OCI-LY7 (cell line): ENCODE data around the gene BBS9. TPM values are rescaled to one million over a fixed set of nuclear protein-coding genes. Genes with fewer than 3 reads are reported as not detected.

Source experiments
- BruUV-seq: library from RNA; stranded (reverse); fragments of 400-500 nt; replicated peaks from 2 replicates; lab custom pipeline; 2021; lab: Mats Ljungman, UMichigan
- CTCF ChIA-PET: fragments of 300-600 bp; sonication (Branson Sonifier 250); formaldehyde crosslinking; loops from one replicate; lab custom pipeline; 2022; ENCODE audit warnings: antibody characterized with exemption; ENCODE audit not compliant: unreplicated experiment; lab: Charles Lee
- POLR2A ChIA-PET: fragments of 300-600 bp; sonication (Branson Sonifier 250); formaldehyde crosslinking; loops from one replicate; lab custom pipeline; 2022; ENCODE audit warnings: antibody characterized with exemption; lab: Charles Lee
- DNase-seq: peaks from one replicate; pipeline ENCODE4 v3.0.0-alpha.2; 2015; ENCODE audit warnings: low spot score
- H2AFZ ChIP-seq: fragments of 200-600 bp; sonication (generic), shearing (Covaris generic); 2 replicates; pipeline ENCODE4 v1.6.1; 2014; ENCODE audit warnings: mild to moderate bottlenecking, antibody characterized with exemption, low read length, moderate library complexity
- H3K27ac ChIP-seq: fragments of 200-600 bp; sonication (generic); 2 replicates; pipeline ENCODE4 v1.5.1; 2014; ENCODE audit warnings: mixed run types, low read depth, mild to moderate bottlenecking, moderate library complexity, low read length, inconsistent platforms; ENCODE audit not compliant: poor library complexity, severe bottlenecking
- H3K36me3 ChIP-seq: fragments of 200-600 bp; sonication (generic); 2 replicates; pipeline ENCODE4 v1.6.1; 2014; ENCODE audit warnings: mild to moderate bottlenecking, antibody characterized with exemption, low read length, moderate library complexity, mixed read lengths; ENCODE audit not compliant: insufficient read depth
- H3K4me1 ChIP-seq: fragments of 200-600 bp; sonication (generic); 2 replicates; pipeline ENCODE4 v1.5.1; 2014; ENCODE audit warnings: mild to moderate bottlenecking, low read length; ENCODE audit not compliant: insufficient read depth, poor library complexity, severe bottlenecking
- H3K4me2 ChIP-seq: fragments of 200-600 bp; sonication (generic); 2 replicates; pipeline ENCODE4 v1.6.1; 2014; ENCODE audit warnings: mild to moderate bottlenecking, low read length
- H3K4me3 ChIP-seq: fragments of 200-600 bp; sonication (generic); 2 replicates; pipeline ENCODE4 v1.5.1; 2014; ENCODE audit warnings: mild to moderate bottlenecking, low read depth, low read length; ENCODE audit not compliant: poor library complexity, severe bottlenecking
- H3K79me2 ChIP-seq: fragments of 200-600 bp; sonication (generic); 2 replicates; pipeline ENCODE4 v1.6.1; 2016; ENCODE audit warnings: low read depth, mild to moderate bottlenecking, low read length, moderate library complexity, mixed read lengths; ENCODE audit not compliant: insufficient read depth
- H3K9me2 ChIP-seq: fragments of 200-600 bp; sonication (generic); 2 replicates; pipeline ENCODE4 v1.6.1; 2016; ENCODE audit warnings: mild to moderate bottlenecking, low read length, mixed read lengths; ENCODE audit not compliant: insufficient read depth
- H3K9me3 ChIP-seq: fragments of 200-600 bp; sonication (generic); 2 replicates; pipeline ENCODE4 v1.6.1; 2014; ENCODE audit warnings: mild to moderate bottlenecking, mixed run types, low read length, mixed read lengths
- H4K20me1 ChIP-seq: fragments of 200-600 bp; sonication (generic); 2 replicates; pipeline ENCODE4 v1.6.1; 2014; ENCODE audit warnings: mild to moderate bottlenecking, antibody characterized with exemption, low read length, moderate library complexity, mixed read lengths; ENCODE audit not compliant: insufficient read depth
- EZH2phosphoT487 ChIP-seq: fragments of 200-600 bp; sonication (generic); IDR thresholded peaks from 2 replicates; pipeline ENCODE4 v1.6.1; 2018; ENCODE audit warnings: low read depth, borderline replicate concordance, mild to moderate bottlenecking, mixed run types, antibody characterized with exemption, low read length, moderate library complexity, mixed read lengths
- intact Hi-C: fragments of 100-400 bp; cut with micrococcal nuclease; formaldehyde crosslinking; loops from one replicate; pipeline ENCODE4 v1.10.0; 2022; ENCODE audit not compliant: unreplicated experiment
- total RNA-seq, 2 experiments: library from RNA; depleted of rRNA in 1 of 2; stranded (reverse); fragments of >200 nt in 1 of 2; shearing (Covaris generic) in 1 of 2; gene quantifications; 2 replicates each; pipeline ENCODE4 v1.2.3, GENCODE V29; 2014 to 2022
- TF ChIP-seq, protein P1 (sequence below): fragments of 200-600 bp; sonication (generic); conservative IDR thresholded peaks from 2 replicates; pipeline ENCODE4 v1.5.1; 2014; ENCODE audit warnings: mild to moderate bottlenecking, antibody characterized with exemption, low read length, moderate library complexity, mixed read lengths

The BBS9 gene
- total RNA-seq, 2 experiments from 2014 or later: 6.8 to 14.8 TPM

DNA sequence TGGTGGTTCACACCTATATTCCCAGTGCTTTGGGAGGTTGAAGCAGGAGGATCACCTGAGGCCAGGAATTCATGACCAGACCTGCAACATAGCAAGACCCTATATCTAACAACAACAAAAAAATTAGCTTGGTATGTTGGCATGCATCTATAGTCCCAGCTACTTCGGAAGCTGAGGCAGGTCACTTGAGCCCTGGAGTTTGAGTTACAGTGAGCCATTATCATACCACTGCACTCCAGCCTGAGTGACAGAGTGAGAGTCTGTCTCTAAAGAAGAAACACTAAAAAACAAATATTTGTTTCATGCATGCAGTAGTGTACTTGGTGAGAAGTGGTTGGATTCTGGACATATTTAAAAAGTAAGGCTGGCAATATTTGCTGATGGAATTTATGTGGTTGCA lies 198.1 kb downstream of the BBS9 start:
- intact Hi-C loops: no loop called here
- TF ChIP-seq, protein P1, sequence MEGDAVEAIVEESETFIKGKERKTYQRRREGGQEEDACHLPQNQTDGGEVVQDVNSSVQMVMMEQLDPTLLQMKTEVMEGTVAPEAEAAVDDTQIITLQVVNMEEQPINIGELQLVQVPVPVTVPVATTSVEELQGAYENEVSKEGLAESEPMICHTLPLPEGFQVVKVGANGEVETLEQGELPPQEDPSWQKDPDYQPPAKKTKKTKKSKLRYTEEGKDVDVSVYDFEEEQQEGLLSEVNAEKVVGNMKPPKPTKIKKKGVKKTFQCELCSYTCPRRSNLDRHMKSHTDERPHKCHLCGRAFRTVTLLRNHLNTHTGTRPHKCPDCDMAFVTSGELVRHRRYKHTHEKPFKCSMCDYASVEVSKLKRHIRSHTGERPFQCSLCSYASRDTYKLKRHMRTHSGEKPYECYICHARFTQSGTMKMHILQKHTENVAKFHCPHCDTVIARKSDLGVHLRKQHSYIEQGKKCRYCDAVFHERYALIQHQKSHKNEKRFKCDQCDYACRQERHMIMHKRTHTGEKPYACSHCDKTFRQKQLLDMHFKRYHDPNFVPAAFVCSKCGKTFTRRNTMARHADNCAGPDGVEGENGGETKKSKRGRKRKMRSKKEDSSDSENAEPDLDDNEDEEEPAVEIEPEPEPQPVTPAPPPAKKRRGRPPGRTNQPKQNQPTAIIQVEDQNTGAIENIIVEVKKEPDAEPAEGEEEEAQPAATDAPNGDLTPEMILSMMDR: no peak
- no peak for TF ChIP-seq EZH2phosphoT487
- H3K9me3 ChIP-seq: no peaks in the 10 kb centered on the region
- H3K4me3 ChIP-seq: no peak overlapping the region
- ChIA-PET POLR2A (no interaction called here), CTCF (no interaction called here)
- DNase-seq: no peak
- no peaks in the 10 kb centered on the region for H3K79me2 ChIP-seq
- no peaks in the 10 kb centered on the region for H3K4me1 ChIP-seq
- BruUV-seq: no TSS peak
- H3K36me3 ChIP-seq: no peaks in the 10 kb centered on the region
- no peak overlapping the region for H2AFZ ChIP-seq
- H3K4me2 ChIP-seq: no peak overlapping the region
- no peaks in the 10 kb centered on the region for H3K9me2 ChIP-seq
- H3K27ac ChIP-seq: no peak overlapping the region
- no peaks in the 10 kb centered on the region for H4K20me1 ChIP-seq

DNA sequence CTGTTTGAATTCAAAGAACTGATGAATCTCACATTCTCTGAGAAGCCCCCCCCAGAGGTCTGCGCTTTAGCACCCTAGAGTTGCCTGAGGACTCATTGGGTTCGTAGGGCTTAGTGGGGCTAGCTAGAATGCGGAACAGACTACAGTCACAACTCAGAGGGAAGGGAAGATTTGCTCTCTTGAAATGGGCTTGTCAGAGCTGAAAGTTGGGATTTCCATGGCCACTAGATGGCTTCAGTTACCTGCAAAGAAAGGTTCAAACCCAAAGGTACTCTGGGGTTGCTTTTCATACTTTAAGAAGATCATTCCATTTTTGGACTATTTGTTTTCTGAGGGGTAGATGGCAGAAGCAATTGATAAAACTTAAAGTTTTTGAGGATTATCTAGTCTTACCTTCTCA lies 205.0 kb downstream of the BBS9 start:
- H3K4me1 ChIP-seq: no peaks in the 10 kb centered on the region
- DNase-seq: peak; percentile 2
- no peaks in the 10 kb centered on the region for H3K9me3 ChIP-seq
- CTCF ChIA-PET: no interaction called here
- no peak overlapping the region for H2AFZ ChIP-seq
- no peaks in the 10 kb centered on the region for H4K20me1 ChIP-seq
- H3K9me2 ChIP-seq: no peaks in the 10 kb centered on the region
- no peak overlapping the region for H3K27ac ChIP-seq
- no peak overlapping the region for H3K4me3 ChIP-seq
- no TSS peak for BruUV-seq
- H3K79me2 ChIP-seq: no peaks in the 10 kb centered on the region
- H3K36me3 ChIP-seq: no peaks in the 10 kb centered on the region
- TF ChIP-seq, protein P1: peak; percentile 62
- no peak for TF ChIP-seq EZH2phosphoT487
- POLR2A ChIA-PET: no interaction called here
- intact Hi-C loops: loop anchor here (5.0 kb wide), 1 partner anchor 147 kb away; no protein-coding TSS in a partner anchor
- no peak overlapping the region for H3K4me2 ChIP-seq

DNA sequence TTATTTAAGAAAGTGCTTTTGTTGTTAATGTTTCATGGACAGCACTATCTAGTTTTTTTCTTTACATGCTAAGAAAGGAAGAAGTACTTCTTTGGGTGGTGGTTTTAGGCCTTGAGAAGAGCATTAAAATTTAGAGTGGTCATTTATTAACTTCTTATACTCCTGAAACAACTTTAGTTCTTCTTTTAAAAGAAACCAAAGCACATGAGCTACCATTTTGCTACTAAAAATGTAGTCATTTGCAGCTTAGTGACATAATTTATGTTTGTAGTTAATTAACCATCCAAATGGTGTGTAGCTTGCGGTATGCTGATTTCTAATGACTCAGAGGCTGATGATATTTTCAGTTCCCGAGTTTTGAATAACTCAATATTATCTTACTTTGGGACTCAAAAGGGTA lies 207.5 kb downstream of the BBS9 start:
- Histone ChIP-seq H3K36me3 (no peaks in the 10 kb centered on the region), H3K4me1 (no peaks in the 10 kb centered on the region), H2AFZ (no peak overlapping the region), H3K4me3 (no peak overlapping the region), H3K9me2 (no peaks in the 10 kb centered on the region), H3K4me2 (no peak overlapping the region), H3K79me2 (no peaks in the 10 kb centered on the region), H4K20me1 (no peaks in the 10 kb centered on the region), H3K9me3 (no peaks in the 10 kb centered on the region), H3K27ac (no peak overlapping the region)
- BruUV-seq: no TSS peak
- intact Hi-C loops: no loop called here
- CTCF ChIA-PET: no interaction called here
- no peak for DNase-seq
- POLR2A ChIA-PET: no interaction called here
- TF ChIP-seq, protein P1: no peak
- no peak for TF ChIP-seq EZH2phosphoT487
